ENCODE measurements around the gene B9D1.
"Not testable (repeated sequence)": the region's sequence is repeated elsewhere in the genome, so short reads cannot be mapped to it uniquely, and the experiment has no call there.

Gene B9D1

DNA sequence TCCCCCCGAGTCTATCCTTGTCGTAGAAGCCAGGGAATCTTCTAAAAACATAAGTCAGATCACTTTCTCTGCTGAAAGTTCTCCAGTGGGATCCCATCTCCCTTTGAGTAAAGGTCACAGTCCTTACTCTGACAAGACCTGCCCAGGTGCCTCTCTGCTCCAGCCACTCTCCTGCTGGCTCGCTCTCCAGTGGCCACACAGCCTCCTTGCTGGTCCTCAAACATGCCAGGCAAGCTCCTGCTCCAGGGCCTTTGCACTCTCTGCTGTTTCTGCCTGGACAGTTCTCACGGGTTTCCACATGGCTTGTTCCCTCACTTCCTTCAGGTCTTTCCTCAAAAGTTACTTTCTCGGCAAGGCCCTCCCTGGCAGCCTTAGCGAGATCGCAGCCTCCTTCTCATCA is 3.4 kb downstream of the B9D1 start:
- peak; percentile 30 for DNase-seq (ENCODE audit: low spot score)

DNA sequence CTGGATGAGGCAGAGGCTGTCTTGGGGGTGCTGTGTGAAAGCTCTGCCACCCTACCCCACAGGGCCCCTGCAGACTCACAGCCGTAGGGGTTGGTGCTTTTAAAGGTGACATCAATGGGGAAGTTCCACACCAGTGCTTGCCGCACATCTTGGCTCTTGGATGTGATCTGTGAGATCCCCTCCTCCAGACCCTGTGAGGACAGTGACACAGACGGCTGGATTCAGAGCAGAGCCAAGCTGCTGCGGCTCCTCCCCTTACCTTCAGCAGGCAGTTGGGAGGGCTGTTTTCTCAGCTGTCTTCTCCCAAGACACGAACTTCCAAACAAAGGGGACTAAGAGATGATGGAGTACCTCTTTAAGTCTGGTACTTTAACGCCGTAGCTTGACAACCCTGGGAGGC is 4.8 kb downstream of the B9D1 start:
- peak; percentile 56 for DNase-seq (ENCODE audit: low spot score)

DNA sequence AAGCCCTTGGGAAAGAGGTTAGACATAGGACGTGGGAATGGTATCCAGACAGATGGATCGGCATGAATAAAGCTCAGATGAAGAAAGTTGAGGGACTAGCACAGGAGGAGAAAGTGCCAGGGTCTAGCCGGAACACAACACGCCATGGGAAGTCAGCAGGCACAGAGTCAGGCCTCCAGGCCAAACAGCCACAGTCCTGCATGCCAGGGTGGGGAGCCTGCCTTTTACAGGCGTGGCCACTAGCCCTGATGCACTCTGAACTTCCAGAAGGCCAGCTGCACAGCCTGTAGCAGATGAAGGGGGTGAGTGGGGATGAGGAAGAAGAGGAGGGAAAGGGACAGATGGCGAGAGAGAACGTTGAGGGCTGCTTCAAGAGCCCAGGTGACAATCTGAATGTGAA is 5.2 kb downstream of the B9D1 start:
- no peak for DNase-seq (ENCODE audit: low spot score)

DNA sequence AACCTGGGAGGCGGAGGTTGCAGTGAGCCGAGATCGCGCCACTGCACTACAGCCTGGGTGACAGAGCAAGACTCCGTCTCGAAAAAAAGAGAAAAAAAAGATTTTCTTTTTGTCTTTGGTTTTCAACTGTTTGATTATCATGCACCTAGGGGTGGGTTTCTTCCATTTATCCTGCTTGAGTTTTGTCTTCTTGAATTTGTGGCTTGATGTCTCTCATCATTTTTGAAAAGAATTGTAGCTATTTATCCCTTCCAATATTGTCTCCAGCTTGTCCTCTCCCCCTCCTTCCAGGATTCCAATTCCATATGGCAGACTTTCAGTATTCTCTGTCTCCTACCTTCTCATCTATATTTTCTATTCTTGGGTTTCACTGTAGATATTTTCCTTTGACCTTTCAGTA is 7.8 kb downstream of the B9D1 start:
- DNase-seq (ENCODE audit: low spot score), result no peak

- not testable (repeated sequence) for DNase-seq (ENCODE audit: low spot score)
These were observed 9.1 kb downstream of the B9D1 start for GRCh38 chr17:19353401-19353800.

DNA sequence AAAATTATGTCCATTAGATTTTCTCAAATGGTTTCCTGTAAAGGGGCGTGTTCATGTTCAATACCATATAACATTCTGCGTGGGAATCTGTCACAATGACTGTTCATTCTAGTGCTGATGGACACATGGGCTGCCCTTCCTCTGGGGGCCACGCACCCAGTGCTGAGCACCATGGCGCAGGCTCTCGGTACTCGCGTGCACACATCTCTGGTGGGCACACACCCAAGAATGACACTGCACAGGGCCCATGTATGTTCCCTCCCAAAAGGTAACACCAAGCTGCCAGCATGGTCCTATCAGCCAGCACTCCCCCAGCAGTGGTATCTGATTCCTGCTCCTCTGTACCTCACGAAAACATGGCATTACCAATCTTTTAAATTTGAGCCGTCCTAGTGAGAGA is 13.7 kb downstream of the B9D1 start:
- peak; percentile 42 for DNase-seq (ENCODE audit: low spot score)

DNA sequence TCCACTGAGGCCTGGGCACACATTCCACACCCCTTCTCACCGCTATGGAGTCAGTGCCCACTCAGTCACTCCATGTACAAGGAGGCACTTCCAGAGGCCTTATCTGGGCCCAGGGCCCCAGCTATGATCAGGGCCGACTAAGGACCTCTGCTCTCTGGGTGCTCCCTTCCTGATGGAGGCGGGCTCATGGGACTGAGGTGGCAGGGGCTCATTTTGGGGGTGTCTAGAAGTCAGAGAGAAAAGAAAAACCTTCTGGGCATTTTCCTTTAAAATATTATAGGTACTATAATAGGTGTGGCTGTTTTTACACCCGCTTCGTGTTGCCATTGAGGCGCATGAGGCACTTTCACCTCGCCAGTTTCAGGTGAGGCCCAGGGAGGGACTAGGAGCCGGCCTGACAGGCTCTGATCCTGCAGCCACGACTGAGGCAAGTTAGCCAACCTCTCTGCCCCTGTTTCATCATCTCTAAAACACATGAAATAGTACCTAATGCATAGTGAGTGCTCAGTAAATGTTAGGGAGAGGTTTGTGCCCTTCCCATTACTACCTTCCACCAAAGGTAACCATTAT is 14.4 kb downstream of the B9D1 start:
- DNase-seq (ENCODE audit: low spot score), result no peak

GRCh38 chr17:19347323-19348080 is 15.0 kb downstream of the B9D1 start:
- peak; percentile 52 for DNase-seq (ENCODE audit: low spot score)

- DNase-seq (ENCODE audit: low spot score), result peak; percentile 66
These were observed 15.9 kb downstream of the B9D1 start for GRCh38 chr17:19346351-19347255.

DNA sequence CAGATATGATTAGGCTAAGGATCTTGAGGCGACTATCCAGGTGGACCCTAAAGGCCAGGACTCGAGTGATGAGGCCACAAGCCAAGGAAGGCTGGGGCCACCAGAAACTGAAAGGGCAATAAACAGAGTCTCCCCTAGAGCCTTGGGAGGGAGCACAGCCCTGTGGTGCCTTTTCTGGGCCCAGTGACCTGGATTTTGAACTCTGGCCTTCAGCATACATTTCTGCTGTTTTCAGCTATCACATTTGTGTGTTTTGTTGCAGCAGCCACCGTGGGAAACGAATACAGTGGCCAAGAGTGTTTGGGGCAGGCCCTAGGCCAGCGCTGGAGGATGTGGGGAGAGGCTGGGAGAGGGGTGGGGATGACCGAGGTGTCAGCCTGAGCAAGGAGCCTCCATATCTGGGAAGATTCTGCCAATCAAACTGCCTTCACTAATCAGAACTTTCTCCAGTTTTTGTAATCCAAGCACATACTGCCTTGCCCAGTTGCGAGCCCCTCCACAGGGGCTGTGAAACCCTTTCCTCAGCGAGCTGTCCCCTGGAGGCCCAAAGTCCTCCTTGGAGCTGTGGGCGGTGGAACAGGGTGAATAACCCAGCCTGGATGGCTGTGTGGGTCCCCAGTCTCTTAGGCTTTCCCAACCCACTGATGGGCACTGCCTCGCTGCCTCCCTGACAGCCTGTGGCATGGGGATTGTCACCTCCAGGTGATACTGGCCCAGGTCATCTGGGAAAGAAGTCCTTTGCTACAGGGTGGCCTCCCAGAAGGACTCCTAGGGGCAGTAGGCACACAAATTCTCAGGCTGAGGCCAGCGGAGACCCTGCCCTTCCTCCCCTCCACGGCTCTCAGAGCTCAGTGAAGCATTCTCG is 16.8 kb downstream of the B9D1 start:
- peak; percentile 52 for DNase-seq (ENCODE audit: low spot score)

DNA sequence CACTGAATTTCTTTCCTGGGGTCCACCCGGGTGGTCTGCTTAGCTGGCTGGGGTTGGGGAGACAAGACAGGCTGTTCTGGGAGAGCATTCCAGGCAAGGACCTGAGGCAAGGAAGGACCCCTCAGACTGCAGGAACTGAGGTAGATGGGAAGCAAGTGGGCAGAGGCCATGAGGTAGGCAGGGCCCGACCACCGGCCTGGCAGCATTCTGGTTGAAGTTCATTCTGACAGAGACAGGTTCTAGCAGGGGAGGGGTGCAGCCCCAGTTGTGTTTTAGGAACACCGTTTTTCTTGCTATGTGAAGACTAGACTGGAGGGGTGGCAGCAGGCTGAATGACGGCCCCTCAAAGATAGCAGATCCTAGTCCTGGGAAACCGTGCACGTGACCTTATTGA is 17.5 kb downstream of the B9D1 start:
- no peak for DNase-seq (ENCODE audit: low spot score)

GRCh38 chr17:19344311-19345066 is 18.0 kb downstream of the B9D1 start:
- DNase-seq (ENCODE audit: low spot score), result peak; percentile 63

- DNase-seq (ENCODE audit: low spot score), result peak; percentile 63
These were observed 18.8 kb downstream of the B9D1 start for GRCh38 chr17:19343671-19344151.

GRCh38 chr17:19343256-19343630 is 19.3 kb downstream of the B9D1 start:
- peak; percentile 49 for DNase-seq (ENCODE audit: low spot score)

DNA sequence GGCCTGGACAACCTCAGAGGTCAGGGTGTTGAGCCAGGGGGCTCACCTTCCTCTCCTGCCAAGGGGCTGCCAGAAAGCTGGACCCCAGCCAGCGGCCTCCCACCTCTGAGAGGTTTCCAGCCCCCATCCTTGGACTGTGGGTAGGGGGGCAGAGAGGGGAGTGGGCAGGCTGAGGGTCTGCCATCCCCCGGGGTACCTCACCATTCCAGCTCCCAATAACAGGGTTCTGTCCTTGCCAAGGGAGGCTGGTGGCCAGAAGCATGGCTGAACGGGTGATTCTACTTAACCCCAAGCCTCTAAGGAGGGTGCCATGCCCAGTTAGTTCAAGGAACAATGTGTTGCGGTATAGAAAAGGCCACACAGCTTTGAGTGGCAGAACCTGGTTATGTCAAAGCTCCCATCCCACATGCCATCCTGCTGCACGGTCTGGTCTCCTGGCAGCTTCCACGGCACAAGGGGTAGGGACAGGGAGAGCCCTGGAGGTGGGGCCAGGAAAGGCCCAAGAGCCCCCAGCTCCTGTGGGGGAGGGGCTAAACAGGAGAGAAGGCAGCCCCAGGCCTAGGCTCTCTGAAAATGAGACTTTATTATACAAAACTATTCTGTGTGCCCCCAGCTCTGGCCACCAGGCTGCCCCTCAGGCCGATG is 19.8 kb downstream of the B9D1 start:
- DNase-seq (ENCODE audit: low spot score), result peak; percentile 62

GRCh38 chr17:19341641-19342610 is 20.6 kb downstream of the B9D1 start:
- peak; percentile 64 for DNase-seq (ENCODE audit: low spot score)

- DNase-seq (ENCODE audit: low spot score), result peak; percentile 44
These were observed 21.3 kb downstream of the B9D1 start for GRCh38 chr17:19341211-19341631.

DNA sequence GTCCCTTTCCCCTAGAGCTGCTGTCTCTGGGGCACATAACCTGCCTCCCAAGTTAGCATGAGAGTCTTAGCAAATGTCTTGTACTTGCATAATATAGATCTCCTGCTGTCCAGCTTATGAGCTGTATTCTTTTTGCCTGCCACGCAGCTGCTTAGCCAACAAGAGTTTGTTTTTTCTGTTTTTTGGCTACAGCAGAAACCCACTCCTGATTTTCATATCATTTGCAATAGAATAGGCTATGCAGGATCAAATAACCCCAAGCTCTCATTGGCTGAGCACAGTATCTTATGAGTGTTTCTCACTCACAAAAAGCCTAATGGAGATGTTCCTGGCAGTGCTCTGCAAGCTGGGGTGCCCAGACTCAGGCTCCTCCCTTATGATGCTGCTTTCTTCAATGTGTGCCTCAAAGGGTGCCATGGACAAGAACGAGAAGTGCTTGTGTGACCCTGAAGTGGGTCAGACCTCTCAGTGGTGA is 23.1 kb downstream of the B9D1 start:
- no peak for DNase-seq (ENCODE audit: low spot score)
